ENCODE measurements around the gene TSN.

DNA sequence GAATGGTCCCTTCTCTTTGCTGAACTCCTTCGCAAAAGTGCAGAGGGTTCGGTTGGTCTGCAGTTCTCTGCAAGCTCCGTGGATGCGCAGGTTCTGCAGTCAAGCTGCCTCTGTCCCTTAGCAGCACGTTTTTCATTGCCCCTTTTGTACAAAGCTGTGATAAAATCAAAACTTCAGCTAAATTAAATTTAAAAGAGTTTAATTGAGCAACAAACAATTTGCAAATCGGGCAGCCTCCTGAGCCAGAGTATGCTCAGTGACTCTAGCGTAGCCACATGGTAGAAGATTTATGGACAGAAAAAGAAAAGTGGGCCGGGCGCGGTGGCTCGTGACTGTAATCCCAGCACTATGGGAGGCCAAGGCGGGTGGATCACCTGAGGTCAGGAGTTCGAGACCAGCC lies 18.8 kb downstream of the TSN start:
- TF ChIP-seq CTCF (IDR thresholded peaks at IDR 0.05 in 2 of 3, conservative IDR thresholded peaks at IDR 0.05 in 1 of 3; ENCODE audit: control insufficient read depth in 2 of 3, extremely low read depth in 1 of 3, insufficient read depth in 1 of 3, low read depth in 3 of 3, low read length in 3 of 3) (no peak), POLR2A (IDR thresholded peaks at IDR 0.05; ENCODE audit: low read depth, low read length) (no peak), BCLAF1 (IDR thresholded peaks at IDR 0.05) (no peak), E2F4 (IDR thresholded peaks at IDR 0.05; ENCODE audit: low read depth, low read length) (no peak), EP300 (IDR thresholded peaks at IDR 0.05; ENCODE audit: borderline replicate concordance in 1 of 2, control insufficient read depth in 1 of 2, low read depth in 2 of 2, low read length in 2 of 2) (no peak), RAD21 (IDR thresholded peaks at IDR 0.05; ENCODE audit: insufficient read depth, low read depth, low read length) (no peak), NBN (IDR thresholded peaks at IDR 0.05) (no peak), ZNF384 (IDR thresholded peaks at IDR 0.05; ENCODE audit: borderline replicate concordance, low read depth, low read length) (no peak), EZH2 (IDR thresholded peaks at IDR 0.05; ENCODE audit: borderline replicate concordance, control insufficient read depth, low read depth, low read length) (no peak), JUNB (IDR thresholded peaks at IDR 0.05) (no peak)
- TF ChIP-seq, protein P1, sequence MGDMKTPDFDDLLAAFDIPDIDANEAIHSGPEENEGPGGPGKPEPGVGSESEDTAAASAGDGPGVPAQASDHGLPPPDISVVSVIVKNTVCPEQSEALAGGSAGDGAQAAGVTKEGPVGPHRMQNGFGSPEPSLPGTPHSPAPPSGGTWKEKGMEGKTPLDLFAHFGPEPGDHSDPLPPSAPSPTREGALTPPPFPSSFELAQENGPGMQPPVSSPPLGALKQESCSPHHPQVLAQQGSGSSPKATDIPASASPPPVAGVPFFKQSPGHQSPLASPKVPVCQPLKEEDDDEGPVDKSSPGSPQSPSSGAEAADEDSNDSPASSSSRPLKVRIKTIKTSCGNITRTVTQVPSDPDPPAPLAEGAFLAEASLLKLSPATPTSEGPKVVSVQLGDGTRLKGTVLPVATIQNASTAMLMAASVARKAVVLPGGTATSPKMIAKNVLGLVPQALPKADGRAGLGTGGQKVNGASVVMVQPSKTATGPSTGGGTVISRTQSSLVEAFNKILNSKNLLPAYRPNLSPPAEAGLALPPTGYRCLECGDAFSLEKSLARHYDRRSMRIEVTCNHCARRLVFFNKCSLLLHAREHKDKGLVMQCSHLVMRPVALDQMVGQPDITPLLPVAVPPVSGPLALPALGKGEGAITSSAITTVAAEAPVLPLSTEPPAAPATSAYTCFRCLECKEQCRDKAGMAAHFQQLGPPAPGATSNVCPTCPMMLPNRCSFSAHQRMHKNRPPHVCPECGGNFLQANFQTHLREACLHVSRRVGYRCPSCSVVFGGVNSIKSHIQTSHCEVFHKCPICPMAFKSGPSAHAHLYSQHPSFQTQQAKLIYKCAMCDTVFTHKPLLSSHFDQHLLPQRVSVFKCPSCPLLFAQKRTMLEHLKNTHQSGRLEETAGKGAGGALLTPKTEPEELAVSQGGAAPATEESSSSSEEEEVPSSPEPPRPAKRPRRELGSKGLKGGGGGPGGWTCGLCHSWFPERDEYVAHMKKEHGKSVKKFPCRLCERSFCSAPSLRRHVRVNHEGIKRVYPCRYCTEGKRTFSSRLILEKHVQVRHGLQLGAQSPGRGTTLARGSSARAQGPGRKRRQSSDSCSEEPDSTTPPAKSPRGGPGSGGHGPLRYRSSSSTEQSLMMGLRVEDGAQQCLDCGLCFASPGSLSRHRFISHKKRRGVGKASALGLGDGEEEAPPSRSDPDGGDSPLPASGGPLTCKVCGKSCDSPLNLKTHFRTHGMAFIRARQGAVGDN (IDR thresholded peaks at IDR 0.05) = no peak
- TF ChIP-seq, protein P2, sequence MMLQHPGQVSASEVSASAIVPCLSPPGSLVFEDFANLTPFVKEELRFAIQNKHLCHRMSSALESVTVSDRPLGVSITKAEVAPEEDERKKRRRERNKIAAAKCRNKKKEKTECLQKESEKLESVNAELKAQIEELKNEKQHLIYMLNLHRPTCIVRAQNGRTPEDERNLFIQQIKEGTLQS (IDR thresholded peaks at IDR 0.05; ENCODE audit: borderline replicate concordance, extremely low read depth, low read depth, low read length) = no peak
